HepG2 (cell line): ENCODE data around the gene NINL. TPM values are rescaled to one million over a fixed set of nuclear protein-coding genes. Genes with fewer than 3 reads are reported as not detected.

Experiments
- ARID2 ChIP-seq: sonication (generic); formaldehyde crosslinking; IDR thresholded peaks from 2 replicates; pipeline ENCODE4 v1.8.1; 2022; ENCODE audit warnings: mild to moderate bottlenecking, missing genetic modification reagents, borderline replicate concordance
- ERF ChIP-seq: IDR thresholded peaks from 2 replicates; pipeline ENCODE4 v1.6.1; 2018; ENCODE audit warnings: missing biosample characterization, missing genetic modification reagents
- FOXO4 ChIP-seq: sonication (generic); formaldehyde crosslinking; conservative IDR thresholded peaks from 2 replicates; pipeline ENCODE4 v1.8.1; 2023; ENCODE audit warnings: missing genetic modification reagents
- GABPA ChIP-seq, 2 experiments: IDR thresholded peaks; 2 replicates each; pipeline ENCODE4 v1.6.1; 2011 to 2016; ENCODE audit warnings: low read depth in 2 of 2, low read length in 1 of 2, missing biosample characterization in 1 of 2, missing genetic modification characterization in 1 of 2
- IRF1 ChIP-seq: sonication (generic); formaldehyde crosslinking; IDR thresholded peaks from 2 replicates; pipeline ENCODE4 v1.4.0; 2020; ENCODE audit warnings: low read depth, mild to moderate bottlenecking, missing genetic modification reagents
- MED8 ChIP-seq: sonication (generic); formaldehyde crosslinking; IDR thresholded peaks from 2 replicates; pipeline ENCODE4 v1.8.1; 2023; ENCODE audit warnings: mild to moderate bottlenecking, missing genetic modification reagents; ENCODE audit not compliant: insufficient replicate concordance
- MXD4 ChIP-seq: IDR thresholded peaks from 2 replicates; pipeline ENCODE4 v1.6.1; 2016; ENCODE audit warnings: mild to moderate bottlenecking, missing biosample characterization, missing genetic modification reagents
- MYC ChIP-seq: sonication (generic); formaldehyde crosslinking; IDR thresholded peaks from 2 replicates; pipeline ENCODE4 v1.9.0; 2021; ENCODE audit warnings: missing genetic modification reagents, borderline replicate concordance
- NR2F2 ChIP-seq: IDR thresholded peaks from 2 replicates; pipeline ENCODE4 v1.6.1; 2012; ENCODE audit warnings: low read depth, inconsistent platforms, borderline replicate concordance
- SAP130 ChIP-seq: IDR thresholded peaks from 2 replicates; pipeline ENCODE4 v1.6.1; 2016; ENCODE audit warnings: low read depth
- SIX1 ChIP-seq: sonication (generic); formaldehyde crosslinking; IDR thresholded peaks from 2 replicates; pipeline ENCODE4 v1.4.0; 2020; ENCODE audit warnings: missing genetic modification reagents, borderline replicate concordance
- SNAPC5 ChIP-seq: sonication (generic); formaldehyde crosslinking; IDR thresholded peaks from 2 replicates; pipeline ENCODE4 v1.8.1; 2023; ENCODE audit warnings: mild to moderate bottlenecking, missing genetic modification reagents, borderline replicate concordance
- TARDBP ChIP-seq: sonication (generic); formaldehyde crosslinking; IDR thresholded peaks from 2 replicates; pipeline ENCODE4 v1.8.0; 2022; ENCODE audit warnings: mild to moderate bottlenecking, missing genetic modification reagents
- ZNF138 ChIP-seq: sonication (generic); formaldehyde crosslinking; IDR thresholded peaks from 2 replicates; pipeline ENCODE4 v1.5.0; 2020; ENCODE audit warnings: mild to moderate bottlenecking, low read depth, missing genetic modification reagents
- ZNF180 ChIP-seq: sonication (generic); formaldehyde crosslinking; IDR thresholded peaks from 2 replicates; pipeline ENCODE4 v1.4.0; 2020; ENCODE audit warnings: low read depth, missing genetic modification reagents, borderline replicate concordance
- ZNF282 ChIP-seq: fragments of 450-650 bp; IDR thresholded peaks from 2 replicates; pipeline ENCODE4 v1.6.1; 2018; ENCODE audit not compliant: partially characterized antibody
- ZNF30 ChIP-seq: sonication (generic); formaldehyde crosslinking; IDR thresholded peaks from 2 replicates; pipeline ENCODE4 v1.5.0; 2020; ENCODE audit warnings: mild to moderate bottlenecking, missing genetic modification reagents
- ZNF362 ChIP-seq: sonication (generic); formaldehyde crosslinking; IDR thresholded peaks from 2 replicates; pipeline ENCODE4 v1.4.0; 2020; ENCODE audit warnings: missing genetic modification reagents, mild to moderate bottlenecking, borderline replicate concordance
- ZNF44 ChIP-seq: sonication (generic); formaldehyde crosslinking; IDR thresholded peaks from 2 replicates; pipeline ENCODE4 v1.5.1; 2020; ENCODE audit warnings: mild to moderate bottlenecking, missing genetic modification reagents
- polyA plus RNA-seq, 8 experiments: library from polyadenylated mRNA; depleted of rRNA in 3 of 8; stranded (reverse) in 7 of 8; unstranded in 1 of 8; fragments of >200 nt; fragmentation: Illumina TruSeq in 4 of 8; extraction: Trizol in 4 of 8; gene quantifications; 2 replicates each; pipeline versions ENCODE4 v1.2.1 to v1.2.3, GENCODE V29; 2011 to 2016; ENCODE audit warnings: low read depth in 4 of 8, missing spikeins in 1 of 8, mixed read lengths in 1 of 8; ENCODE audit not compliant: insufficient read depth in 1 of 8
- total RNA-seq, 5 experiments: library from RNA; depleted of rRNA; stranded (reverse); fragments of >200 nt; fragmentation: Illumina TruSeq; extraction: Trizol; gene quantifications; 2 replicates each; pipeline ENCODE4 v1.2.3, GENCODE V29; 2016; ENCODE audit warnings: low read depth in 1 of 5
- TF ChIP-seq, protein P1 (sequence below): IDR thresholded peaks from 2 replicates; pipeline ENCODE4 v1.6.1; 2018; ENCODE audit warnings: missing genetic modification reagents
- TF ChIP-seq, protein P2 (sequence below): sonication (generic); formaldehyde crosslinking; IDR thresholded peaks from 2 replicates; pipeline ENCODE4 v1.8.0; 2022; ENCODE audit warnings: mild to moderate bottlenecking, missing genetic modification reagents
- TF ChIP-seq, protein P3 (sequence below): IDR thresholded peaks from 2 replicates; pipeline ENCODE4 v1.6.1; 2012; ENCODE audit warnings: low read depth, low read length, improper control_type of control experiment

NINL gene
- total and polyA plus RNA-seq, 2 of the 13 experiments (the other 11 are each of a cell fraction or from before 2014, with no cell fraction given): 32.3 to 34.3 TPM

- no peak for TF ChIP-seq MXD4 (CRISPR knock-in tag)
- no peak for TF ChIP-seq ZNF138 (CRISPR knock-in tag)
- TF ChIP-seq IRF1 (CRISPR knock-in tag): no peak
- 0 out of 2 replicates have a peak, but pooled peaks have one; percentile 7 for TF ChIP-seq SAP130
- TF ChIP-seq MED8: no peak
- TF ChIP-seq ZNF30 (CRISPR knock-in tag): no peak
- TF ChIP-seq, protein P1, sequence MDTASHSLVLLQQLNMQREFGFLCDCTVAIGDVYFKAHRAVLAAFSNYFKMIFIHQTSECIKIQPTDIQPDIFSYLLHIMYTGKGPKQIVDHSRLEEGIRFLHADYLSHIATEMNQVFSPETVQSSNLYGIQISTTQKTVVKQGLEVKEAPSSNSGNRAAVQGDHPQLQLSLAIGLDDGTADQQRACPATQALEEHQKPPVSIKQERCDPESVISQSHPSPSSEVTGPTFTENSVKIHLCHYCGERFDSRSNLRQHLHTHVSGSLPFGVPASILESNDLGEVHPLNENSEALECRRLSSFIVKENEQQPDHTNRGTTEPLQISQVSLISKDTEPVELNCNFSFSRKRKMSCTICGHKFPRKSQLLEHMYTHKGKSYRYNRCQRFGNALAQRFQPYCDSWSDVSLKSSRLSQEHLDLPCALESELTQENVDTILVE: no peak
- TF ChIP-seq, protein P2, sequence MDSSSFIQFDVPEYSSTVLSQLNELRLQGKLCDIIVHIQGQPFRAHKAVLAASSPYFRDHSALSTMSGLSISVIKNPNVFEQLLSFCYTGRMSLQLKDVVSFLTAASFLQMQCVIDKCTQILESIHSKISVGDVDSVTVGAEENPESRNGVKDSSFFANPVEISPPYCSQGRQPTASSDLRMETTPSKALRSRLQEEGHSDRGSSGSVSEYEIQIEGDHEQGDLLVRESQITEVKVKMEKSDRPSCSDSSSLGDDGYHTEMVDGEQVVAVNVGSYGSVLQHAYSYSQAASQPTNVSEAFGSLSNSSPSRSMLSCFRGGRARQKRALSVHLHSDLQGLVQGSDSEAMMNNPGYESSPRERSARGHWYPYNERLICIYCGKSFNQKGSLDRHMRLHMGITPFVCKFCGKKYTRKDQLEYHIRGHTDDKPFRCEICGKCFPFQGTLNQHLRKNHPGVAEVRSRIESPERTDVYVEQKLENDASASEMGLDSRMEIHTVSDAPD (CRISPR knock-in tag): no peak
- TF ChIP-seq ZNF44 (CRISPR knock-in tag): no peak
- TF ChIP-seq FOXO4 (CRISPR knock-in tag): no peak
- no peak for TF ChIP-seq MYC
- peak; percentile 44; the same call in 1 of the 2 replicates for TF ChIP-seq ERF (CRISPR knock-in tag)
- TF ChIP-seq, protein P3, sequence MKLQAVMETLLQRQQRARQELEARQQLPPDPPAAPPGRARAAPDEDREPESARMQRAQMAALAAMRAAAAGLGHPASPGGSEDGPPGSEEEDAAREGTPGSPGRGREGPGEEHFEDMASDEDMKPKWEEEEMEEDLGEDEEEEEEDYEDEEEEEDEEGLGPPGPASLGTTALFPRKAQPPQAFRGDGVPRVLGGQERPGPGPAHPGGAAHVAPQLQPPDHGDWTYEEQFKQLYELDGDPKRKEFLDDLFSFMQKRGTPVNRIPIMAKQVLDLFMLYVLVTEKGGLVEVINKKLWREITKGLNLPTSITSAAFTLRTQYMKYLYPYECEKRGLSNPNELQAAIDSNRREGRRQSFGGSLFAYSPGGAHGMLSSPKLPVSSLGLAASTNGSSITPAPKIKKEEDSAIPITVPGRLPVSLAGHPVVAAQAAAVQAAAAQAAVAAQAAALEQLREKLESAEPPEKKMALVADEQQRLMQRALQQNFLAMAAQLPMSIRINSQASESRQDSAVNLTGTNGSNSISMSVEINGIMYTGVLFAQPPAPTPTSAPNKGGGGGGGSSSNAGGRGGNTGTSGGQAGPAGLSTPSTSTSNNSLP: no peak
- 0 out of 2 replicates have a peak, but pooled peaks have one; percentile 24 for TF ChIP-seq SNAPC5 (CRISPR knock-in tag)
- no peak; the same call in 1 of the 2 replicates for TF ChIP-seq ZNF180 (CRISPR knock-in tag)
- no peak for TF ChIP-seq ZNF362 (CRISPR knock-in tag)
- TF ChIP-seq NR2F2: no peak
- TF ChIP-seq ZNF282: no peak
- TF ChIP-seq TARDBP: 0 out of 2 replicates have a peak, but pooled peaks have one; percentile 5
- TF ChIP-seq ARID2: no peak
- TF ChIP-seq SIX1 (CRISPR knock-in tag): peak; percentile 68
- no peak for TF ChIP-seq GABPA (IDR thresholded peaks at IDR 0.05; ENCODE audit: low read depth, low read length)
- TF ChIP-seq GABPA (CRISPR knock-in tag; IDR thresholded peaks at IDR 0.05; ENCODE audit: low read depth): no peak
These were observed 35.4 kb downstream of the NINL start (continued) for GRCh38 chr20:25549843-25550477.
